HCT116 (cell line): Measurements from ENCODE around the gene GPR39. TPM values are rescaled to one million over a fixed set of nuclear protein-coding genes. Genes with fewer than 3 reads are reported as not detected.

Experiments
- ATAC-seq: fragments of 200-7000 bp; cut with Tn5 transposase; 2 replicates; pipeline ENCODE4 v1.9.1; 2020; ENCODE audit warnings: mild to moderate bottlenecking, moderate library complexity
- BruUV-seq: library from RNA; stranded (reverse); fragments of 400-500 nt; replicated peaks from 2 replicates; lab custom pipeline; 2021; lab: Mats Ljungman, UMichigan
- CTCF ChIA-PET: fragments of 300-600 bp; sonication (Branson Sonifier 250); formaldehyde crosslinking; loops from one replicate; lab custom pipeline; 2021; ENCODE audit warnings: antibody characterized with exemption; lab: Charles Lee
- POLR2A ChIA-PET: fragments of 300-600, 350-600 bp; sonication (Branson Sonifier 250); formaldehyde crosslinking; loops from one replicate; lab custom pipeline; 2021; ENCODE audit warnings: antibody characterized with exemption; lab: Charles Lee
- RAD21 ChIA-PET, 2 experiments: fragments of 300-600 bp; sonication (Branson Sonifier 250); formaldehyde crosslinking; loops; one replicate each; lab custom pipeline; 2023; ENCODE audit warnings: low total read pairs in 2 of 2; ENCODE audit not compliant: uncharacterized antibody in 2 of 2, unreplicated experiment in 2 of 2, low non-redundant PET in 1 of 2; lab: Charles Lee
- DNase-seq: peaks from one replicate; pipeline ENCODE4 v3.0.0-alpha.2; 2010; ENCODE audit warnings: low read depth, low spot score
- H2AFZ ChIP-seq: fragments of 200-600 bp; shearing (Covaris generic), sonication (generic); 2 replicates; pipeline ENCODE4 v1.6.1; 2017; ENCODE audit warnings: low read depth, mixed run types, mixed read lengths, antibody characterized with exemption, low read length; ENCODE audit not compliant: poor library complexity, severe bottlenecking
- H3K27ac ChIP-seq: 2 replicates; pipeline ENCODE4 v1.5.1; 2012; ENCODE audit warnings: low read depth, low read length
- H3K27me3 ChIP-seq: fragments of 200-600 bp; sonication (generic); 2 replicates; pipeline ENCODE4 v1.6.1; 2016; ENCODE audit warnings: mixed run types, low read length, mixed read lengths; ENCODE audit not compliant: insufficient read depth
- H3K36me3 ChIP-seq, 2 experiments: fragments of 200-500 bp in 1 of 2; fragments of 200-600 bp in 1 of 2; sonication (Bioruptor generic) in 1 of 2; sonication (generic) in 1 of 2; 2 replicates each; pipeline versions ENCODE4 v1.5.1 to v1.6.1; 2014 to 2016; ENCODE audit warnings: low read length in 2 of 2, inconsistent platforms in 1 of 2, mixed read lengths in 1 of 2, mixed run types in 1 of 2; ENCODE audit not compliant: insufficient read depth in 2 of 2, control insufficient read depth in 1 of 2
- H3K4me1 ChIP-seq, 2 experiments: fragments of 200-600 bp in 1 of 2; sonication (generic) in 1 of 2; 2 replicates each; pipeline versions ENCODE4 v1.5.1 to v1.6.1; 2012 to 2017; ENCODE audit warnings: low read length in 2 of 2, inconsistent platforms in 1 of 2, mild to moderate bottlenecking in 1 of 2, mixed read lengths in 1 of 2, mixed run types in 1 of 2, moderate library complexity in 1 of 2; ENCODE audit not compliant: insufficient read depth in 2 of 2, control insufficient read depth in 1 of 2
- H3K4me2 ChIP-seq: fragments of 200-600 bp; sonication (generic); 2 replicates; pipeline ENCODE4 v1.6.1; 2017; ENCODE audit warnings: mixed run types, low read length, mixed read lengths
- H3K4me3 ChIP-seq, 2 experiments: fragments of 200-600 bp in 1 of 2; sonication (generic) in 1 of 2; replicated peaks in 1 of 2; 2 replicates each; pipeline ENCODE4 v1.5.1; 2011 to 2016; ENCODE audit warnings: low read length in 2 of 2, control low read depth in 1 of 2, low read depth in 1 of 2, mild to moderate bottlenecking in 1 of 2, mixed read lengths in 1 of 2, mixed run types in 1 of 2
- H3K79me2 ChIP-seq: fragments of 200-600 bp; sonication (generic); 2 replicates; pipeline ENCODE4 v1.6.1; 2017; ENCODE audit warnings: mild to moderate bottlenecking, mixed run types, low read length, moderate library complexity, mixed read lengths; ENCODE audit not compliant: insufficient read depth
- H3K9ac ChIP-seq: fragments of 200-600 bp; sonication (generic); 2 replicates; pipeline ENCODE4 v1.6.1; 2016; ENCODE audit warnings: low read length, mixed read lengths
- H3K9me2 ChIP-seq: fragments of 200-600 bp; sonication (generic), shearing (Covaris generic); 2 replicates; pipeline ENCODE4 v1.6.1; 2017; ENCODE audit warnings: mixed run types, mild to moderate bottlenecking, moderate library complexity; ENCODE audit not compliant: insufficient read depth
- H3K9me3 ChIP-seq, 2 experiments: fragments of 200-500 bp in 1 of 2; fragments of 200-600 bp in 1 of 2; sonication (Bioruptor generic) in 1 of 2; sonication (generic) in 1 of 2; 2 replicates each; pipeline ENCODE4 v1.6.1; 2014 to 2017; ENCODE audit warnings: low read length in 2 of 2, mixed read lengths in 2 of 2, inconsistent platforms in 1 of 2, low read depth in 1 of 2, mild to moderate bottlenecking in 1 of 2, mixed run types in 1 of 2, moderate library complexity in 1 of 2; ENCODE audit not compliant: control insufficient read depth in 1 of 2, insufficient read depth in 1 of 2
- H4K20me1 ChIP-seq: fragments of 200-600 bp; sonication (generic), shearing (Covaris generic); 2 replicates; pipeline ENCODE4 v1.6.1; 2017; ENCODE audit warnings: mixed run types, mild to moderate bottlenecking, moderate library complexity; ENCODE audit not compliant: insufficient read depth
- CBX3 ChIP-seq: IDR thresholded peaks from 2 replicates; pipeline ENCODE4 v1.6.1; 2012; ENCODE audit warnings: low read depth
- CEBPB ChIP-seq: IDR thresholded peaks from 2 replicates; pipeline ENCODE4 v1.6.1; 2012; ENCODE audit warnings: low read depth
- EGR1 ChIP-seq: IDR thresholded peaks from 2 replicates; pipeline ENCODE4 v1.6.1; 2012; ENCODE audit warnings: low read depth
- EZH2phosphoT487 ChIP-seq: fragments of 200-600 bp; IDR thresholded peaks from 2 replicates; pipeline ENCODE4 v1.6.1; 2018; ENCODE audit warnings: antibody characterized with exemption, borderline replicate concordance
- FOSL1 ChIP-seq: IDR thresholded peaks from 2 replicates; pipeline ENCODE4 v1.6.1; 2012; ENCODE audit warnings: low read depth
- JUND ChIP-seq: IDR thresholded peaks from 2 replicates; pipeline ENCODE4 v1.6.1; 2012
- MAX ChIP-seq: IDR thresholded peaks from 2 replicates; pipeline ENCODE4 v1.6.1; 2012
- POLR2A ChIP-seq: IDR thresholded peaks from 2 replicates; pipeline ENCODE4 v1.7.0; 2011; ENCODE audit warnings: borderline replicate concordance; ENCODE audit not compliant: insufficient read depth, insufficient read length; ENCODE audit errors: extremely low read depth
- POLR2AphosphoS5 ChIP-seq: IDR thresholded peaks from 2 replicates; pipeline ENCODE4 v1.6.1; 2011; ENCODE audit warnings: mild to moderate bottlenecking, low read depth, low read length, moderate library complexity
- RAD21 ChIP-seq: IDR thresholded peaks from 2 replicates; pipeline ENCODE4 v1.6.1; 2012; ENCODE audit warnings: low read depth, mild to moderate bottlenecking
- SIN3A ChIP-seq: IDR thresholded peaks from 2 replicates; pipeline ENCODE4 v1.6.1; 2012; ENCODE audit warnings: low read depth
- SP1 ChIP-seq: IDR thresholded peaks from 2 replicates; pipeline ENCODE4 v1.6.1; 2012; ENCODE audit warnings: low read depth
- TCF7L2 ChIP-seq: IDR thresholded peaks from 2 replicates; pipeline ENCODE4 v1.7.0; 2011; ENCODE audit warnings: borderline replicate concordance, inconsistent platforms; ENCODE audit not compliant: insufficient read depth, insufficient read length; ENCODE audit errors: extremely low read depth
- YY1 ChIP-seq: IDR thresholded peaks from 2 replicates; pipeline ENCODE4 v1.6.1; 2011; ENCODE audit warnings: low read length, low read depth, moderate library complexity, mild to moderate bottlenecking; ENCODE audit not compliant: insufficient replicate concordance; ENCODE audit errors: extremely low read depth
- ZFX ChIP-seq: fragments of 450-650 bp; IDR thresholded peaks from 2 replicates; pipeline ENCODE4 v1.6.1; 2017
- intact Hi-C: fragments of 100-400 bp; cut with micrococcal nuclease; formaldehyde crosslinking; loops from 2 replicates; pipeline ENCODE4 v1.10.0; 2022
- total RNA-seq: library from RNA; stranded (reverse); gene quantifications from one replicate; pipeline ENCODE4 v1.2.1, GENCODE V29; 2021; ENCODE audit not compliant: unreplicated experiment
- TF ChIP-seq, protein P1 (sequence below): IDR thresholded peaks from 2 replicates; pipeline ENCODE4 v1.6.1; 2011; ENCODE audit warnings: mild to moderate bottlenecking, low read length, moderate library complexity; ENCODE audit not compliant: insufficient replicate concordance; ENCODE audit errors: extremely low read depth

GPR39 gene
- total RNA-seq, 1 experiment from 2014 or later, result 5.1 TPM

DNA sequence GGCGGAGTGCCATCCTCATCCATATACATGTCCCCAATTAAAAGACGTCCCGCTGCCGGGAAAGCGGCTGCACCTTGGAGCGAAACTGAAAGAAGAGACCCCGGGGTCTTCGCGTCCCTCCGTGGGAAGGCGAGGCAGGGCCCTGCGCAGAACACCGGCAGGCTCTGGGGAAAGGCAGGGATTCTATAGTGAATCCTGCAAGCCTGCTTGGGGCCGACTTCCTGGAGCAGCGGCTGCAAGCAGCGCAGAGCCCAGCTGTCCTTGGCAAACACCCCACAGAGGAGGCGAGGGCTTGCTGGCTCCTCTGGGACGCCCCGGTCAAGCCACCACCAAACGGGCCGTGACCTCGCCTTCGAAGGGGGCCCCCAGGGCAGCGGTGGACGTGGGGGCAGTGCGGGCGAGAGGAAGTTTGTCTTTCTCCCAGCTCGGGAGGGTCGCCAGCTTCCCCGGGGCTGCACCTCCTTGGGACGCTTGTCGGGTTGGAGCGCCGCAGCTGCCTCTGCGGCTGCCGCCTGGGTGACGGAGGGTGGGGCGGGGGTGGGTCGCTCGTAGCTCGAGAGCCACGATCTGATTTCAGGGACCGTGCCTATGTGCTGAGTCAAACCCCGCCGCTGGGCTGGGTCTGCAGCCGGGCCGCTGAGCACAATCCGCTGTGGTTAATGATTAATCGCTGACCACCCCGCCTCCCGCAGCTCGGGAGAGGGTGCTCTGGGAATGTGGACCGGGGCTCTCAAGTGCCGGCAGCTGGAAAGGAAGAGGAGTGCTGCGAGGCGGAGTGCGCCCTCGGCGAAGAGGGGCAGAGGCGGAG, 486 bp upstream of the GPR39 start:
- Histone ChIP-seq H3K4me3 (peak overlapping the region; percentile 46 to 66), H3K4me1 (peaks cover 20 to 40% of the 10 kb centered on the region in 2 experiments)
- intact Hi-C loops, result loop anchor here (1.0 to 2.0 kb wide), 2 partner anchors 22 to 67 kb away; no protein-coding TSS in a partner anchor
- TF ChIP-seq SIN3A, result peak; percentile 49; the same call in 1 of the 2 replicates
- no peak; the same call in none of the 2 replicates for TF ChIP-seq RAD21
- peak; percentile 88 for TF ChIP-seq FOSL1
- peak; percentile 91 for TF ChIP-seq CBX3
- TF ChIP-seq, protein P1, sequence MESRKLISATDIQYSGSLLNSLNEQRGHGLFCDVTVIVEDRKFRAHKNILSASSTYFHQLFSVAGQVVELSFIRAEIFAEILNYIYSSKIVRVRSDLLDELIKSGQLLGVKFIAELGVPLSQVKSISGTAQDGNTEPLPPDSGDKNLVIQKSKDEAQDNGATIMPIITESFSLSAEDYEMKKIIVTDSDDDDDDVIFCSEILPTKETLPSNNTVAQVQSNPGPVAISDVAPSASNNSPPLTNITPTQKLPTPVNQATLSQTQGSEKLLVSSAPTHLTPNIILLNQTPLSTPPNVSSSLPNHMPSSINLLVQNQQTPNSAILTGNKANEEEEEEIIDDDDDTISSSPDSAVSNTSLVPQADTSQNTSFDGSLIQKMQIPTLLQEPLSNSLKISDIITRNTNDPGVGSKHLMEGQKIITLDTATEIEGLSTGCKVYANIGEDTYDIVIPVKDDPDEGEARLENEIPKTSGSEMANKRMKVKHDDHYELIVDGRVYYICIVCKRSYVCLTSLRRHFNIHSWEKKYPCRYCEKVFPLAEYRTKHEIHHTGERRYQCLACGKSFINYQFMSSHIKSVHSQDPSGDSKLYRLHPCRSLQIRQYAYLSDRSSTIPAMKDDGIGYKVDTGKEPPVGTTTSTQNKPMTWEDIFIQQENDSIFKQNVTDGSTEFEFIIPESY, result peak; percentile 77
- TF ChIP-seq CEBPB, result peak; percentile 25; the same call in 1 of the 2 replicates
- TF ChIP-seq MAX, result peak; percentile 90
- peak; percentile 77 for TF ChIP-seq POLR2AphosphoS5
- TF ChIP-seq POLR2A, result no peak
- TF ChIP-seq TCF7L2, result peak; percentile 71
- TF ChIP-seq JUND, result peak; percentile 81
- no peak; the same call in 1 of the 2 replicates for TF ChIP-seq ZFX
- TF ChIP-seq SP1, result peak; percentile 83
- TF ChIP-seq EZH2phosphoT487, result no peak
- TF ChIP-seq EGR1, result peak; percentile 63
- TF ChIP-seq YY1, result peak; percentile 72
- TF ChIP-seq, all 23 proteins: peak for 12
- DNase-seq (peak; percentile 94), ATAC-seq (peak; percentile 91)
- H3K4me2 ChIP-seq, result peak overlapping the region; percentile 97
- no peaks in the 10 kb centered on the region for H3K27me3 ChIP-seq
- peak overlapping the region; percentile 73 for H3K9ac ChIP-seq
- peak overlapping the region; percentile 75 for H3K27ac ChIP-seq
- H3K9me2 ChIP-seq, result no peaks in the 10 kb centered on the region
- H3K79me2 ChIP-seq, result no peaks in the 10 kb centered on the region; the same call in 1 of the 2 replicates
- ChIA-PET RAD21 (interaction anchor here (0.6 to 1.5 kb wide), 2 partner anchors 33 to 66 kb away, joined by 3 to 5 read pairs; no protein-coding TSS in a partner anchor), CTCF (interaction anchor here (0.6 to 1.6 kb wide), 5 partner anchors 10 to 67 kb away, joined by 3 to 6 read pairs (median 5); no protein-coding TSS in a partner anchor), POLR2A (interaction anchor here (0.6 to 0.9 kb wide), 3 partner anchors 22 to 282 kb away, joined by 3 to 4 read pairs (median 4); no protein-coding TSS in a partner anchor)
- no peaks in the 10 kb centered on the region for H4K20me1 ChIP-seq
- H3K36me3 ChIP-seq, result no peaks in the 10 kb centered on the region
- TSS peak; percentile 83 for BruUV-seq
- peak overlapping the region; percentile 19 for H2AFZ ChIP-seq
- H3K9me3 ChIP-seq, result no peaks in the 10 kb centered on the region
